Upper lobe of left lung (tissue), 6 donors: ENCODE results near the gene MIAT. TPM values are rescaled to one million over a fixed set of nuclear protein-coding genes. Genes with fewer than 3 reads are reported as not detected.

ENCODE experiments used
- ATAC-seq, 2 donors: fragments of 200-7000 bp; cut with Tn5 transposase; one replicate each; pipeline ENCODE4 v1.9.1; 2022; ENCODE audit warnings: mild to moderate bottlenecking in 2 of 2, moderate library complexity in 2 of 2; ENCODE audit not compliant: low FRiP score in 2 of 2
- DNase-seq, 2 donors: peaks; one replicate each; pipeline ENCODE4 v3.0.0-alpha.2; 2019 to 2020
- H3K27ac ChIP-seq, 4 donors: fragments of 200-600 bp; sonication (generic); one replicate each; pipeline ENCODE4 v1.5.1; 2016 to 2019
- H3K27me3 ChIP-seq, 4 donors: fragments of 200-600 bp; sonication (generic); one replicate each; pipeline ENCODE4 v1.5.1; 2017 to 2019
- H3K36me3 ChIP-seq, 4 donors: fragments of 200-600 bp; sonication (generic); one replicate each; pipeline ENCODE4 v1.5.1; 2016 to 2019
- H3K4me1 ChIP-seq, 4 donors: fragments of 200-600 bp; sonication (generic); one replicate each; pipeline ENCODE4 v1.5.1; 2018 to 2019
- H3K4me3 ChIP-seq, 4 donors: fragments of 200-600 bp; sonication (generic); one replicate each; pipeline ENCODE4 v1.5.1; 2017 to 2019; ENCODE audit warnings: mild to moderate bottlenecking in 2 of 4, moderate library complexity in 1 of 4
- H3K9me3 ChIP-seq, 4 donors: fragments of 200-600 bp; sonication (generic); one replicate each; pipeline ENCODE4 v1.5.1; 2018 to 2019
- EP300 ChIP-seq, 4 donors: sonication (generic); formaldehyde crosslinking; IDR thresholded peaks; one replicate each; pipeline ENCODE4 v1.5.1; 2017; ENCODE audit warnings: antibody characterized with exemption in 4 of 4, control low read depth in 2 of 4
- POLR2A ChIP-seq, 4 donors: fragments of 450-650 bp; IDR thresholded peaks; one replicate each; pipeline ENCODE4 v1.5.1; 2016 to 2017; ENCODE audit warnings: antibody characterized with exemption in 4 of 4, mild to moderate bottlenecking in 2 of 4
- POLR2AphosphoS5 ChIP-seq, 2 donors: sonication (generic); formaldehyde crosslinking; IDR thresholded peaks; one replicate each; pipeline ENCODE4 v1.5.1; 2017; ENCODE audit warnings: antibody characterized with exemption in 2 of 2
- WGBS, 2 donors: methylation state at CpG; one replicate each; pipeline ENCODE4 v1.1.5; 2017 to 2018; 5-methylcytosine and 5-hydroxymethylcytosine counted together
- small RNA-seq, 4 donors: library from RNA; depleted of rRNA; stranded (forward); fragments of <200 nt; gene quantifications; one replicate each; pipeline ENCODE3, GENCODE V24; 2016
- total RNA-seq, 6 donors: library from RNA; depleted of rRNA in 4 of 6; stranded (reverse); fragments of >200 nt in 4 of 6; gene quantifications; one replicate each; pipeline versions ENCODE4 v1.1.0 to v1.2.1, GENCODE V29; 2016 to 2021
- TF ChIP-seq, protein P1 (sequence below), 6 experiments: fragments of 450-650 bp in 4 of 6; fragments of 200-600 bp in 2 of 6; sonication (generic) in 2 of 6; IDR thresholded peaks; one replicate each; pipeline ENCODE4 v1.5.1; 2016 to 2019; ENCODE audit warnings: antibody characterized with exemption in 6 of 6
- donor health status: DM: no; HTN: no; CAD: no; lungs with moderate emphysema.
- donor health status: DM: no; HTN: yes; CAD: no; lungs with severe emphysema.

The MIAT gene
- total RNA-seq, 6 donors from 2014 or later, result 3.0 to 24.1 (median 6.1) TPM

DNA sequence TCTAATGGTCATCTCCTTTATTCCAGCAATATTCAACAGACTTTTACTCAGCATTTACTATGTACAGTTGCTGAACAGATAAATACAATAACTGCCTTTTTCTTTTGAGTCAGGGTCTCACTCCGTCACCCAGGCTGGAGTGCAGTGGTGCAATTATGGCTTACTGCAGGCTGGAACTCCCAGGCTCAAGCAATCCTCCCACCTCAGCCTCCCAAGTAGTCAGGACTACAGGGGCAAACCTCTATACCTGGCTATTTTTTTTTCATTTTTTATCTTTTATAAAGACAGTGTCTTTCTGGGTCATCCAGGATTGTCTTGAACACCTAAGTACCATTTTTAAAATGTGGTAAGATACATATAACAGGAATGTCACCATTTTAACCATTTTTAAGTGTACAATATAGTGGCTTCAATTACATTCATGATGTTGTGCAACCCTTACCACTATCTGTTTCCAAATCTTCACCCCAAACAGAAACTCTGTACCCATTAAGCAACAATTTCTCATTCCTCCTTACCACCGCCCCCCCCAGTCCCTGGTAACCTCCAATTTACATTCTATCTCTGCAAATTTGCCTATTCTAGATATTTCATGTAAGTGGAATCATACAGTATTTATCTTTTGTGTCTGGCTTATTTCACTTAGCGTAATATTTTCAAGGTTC lies 67.8 kb downstream of the MIAT start:
- H3K27ac ChIP-seq, result no peak overlapping the region
- H3K27me3 ChIP-seq, result no peaks in the 10 kb centered on the region
- ATAC-seq (no peak), DNase-seq (no peak)
- no peak overlapping the region for H3K4me3 ChIP-seq
- WGBS, 2 donors, result 84 to 90% methylated on average over 3 of the region's 3 CpGs
- no peaks in the 10 kb centered on the region for H3K9me3 ChIP-seq
- H3K36me3 ChIP-seq, result peaks cover 0 to 16% (median 4%) of the 10 kb centered on the region in 4 donors
- no peaks in the 10 kb centered on the region for H3K4me1 ChIP-seq
- TF ChIP-seq, protein P1, sequence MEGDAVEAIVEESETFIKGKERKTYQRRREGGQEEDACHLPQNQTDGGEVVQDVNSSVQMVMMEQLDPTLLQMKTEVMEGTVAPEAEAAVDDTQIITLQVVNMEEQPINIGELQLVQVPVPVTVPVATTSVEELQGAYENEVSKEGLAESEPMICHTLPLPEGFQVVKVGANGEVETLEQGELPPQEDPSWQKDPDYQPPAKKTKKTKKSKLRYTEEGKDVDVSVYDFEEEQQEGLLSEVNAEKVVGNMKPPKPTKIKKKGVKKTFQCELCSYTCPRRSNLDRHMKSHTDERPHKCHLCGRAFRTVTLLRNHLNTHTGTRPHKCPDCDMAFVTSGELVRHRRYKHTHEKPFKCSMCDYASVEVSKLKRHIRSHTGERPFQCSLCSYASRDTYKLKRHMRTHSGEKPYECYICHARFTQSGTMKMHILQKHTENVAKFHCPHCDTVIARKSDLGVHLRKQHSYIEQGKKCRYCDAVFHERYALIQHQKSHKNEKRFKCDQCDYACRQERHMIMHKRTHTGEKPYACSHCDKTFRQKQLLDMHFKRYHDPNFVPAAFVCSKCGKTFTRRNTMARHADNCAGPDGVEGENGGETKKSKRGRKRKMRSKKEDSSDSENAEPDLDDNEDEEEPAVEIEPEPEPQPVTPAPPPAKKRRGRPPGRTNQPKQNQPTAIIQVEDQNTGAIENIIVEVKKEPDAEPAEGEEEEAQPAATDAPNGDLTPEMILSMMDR (IDR thresholded peaks at IDR 0.05), result no peak
- TF ChIP-seq POLR2AphosphoS5 (IDR thresholded peaks at IDR 0.05) (no peak), POLR2A (IDR thresholded peaks at IDR 0.05) (no peak), EP300 (IDR thresholded peaks at IDR 0.05) (no peak)

Small RNA genes within 50 kb of the gene (small RNA-seq; reads per million reads assigned to genes)
- 0 reads per million in 4 donors for gene RF01874

Other genes starting within 250 kb of the MIAT start
- 1 to 10 TPM in 4 of 6 donors, under 1 TPM in 2; 0.33 to 2.1 (median 1.1) TPM for gene ASPHD2, start 228.3 kb upstream of the MIAT start, total RNA-seq
- gene HPS4, start 173.8 kb upstream of the MIAT start, total RNA-seq, result 10 to 100 TPM; 22.5 to 93.2 (median 34.2) TPM
- gene SRRD, start 173.7 kb upstream of the MIAT start, total RNA-seq, result 10 to 100 TPM in 3 of 6 donors, 1 to 10 TPM in 3; 6.2 to 25.9 (median 11.3) TPM
- 10 to 100 TPM; 26.3 to 37.7 (median 32.6) TPM for gene TFIP11, start 145.1 kb upstream of the MIAT start, total RNA-seq
- 100 to 1,000 TPM in 2 of 6 donors, 10 to 100 TPM in 4; 50.5 to 253 (median 95.8) TPM for gene TPST2, start 67.5 kb upstream of the MIAT start, total RNA-seq
- gene CRYBB1, start 39.6 kb upstream of the MIAT start, total RNA-seq, result under 1 TPM in 2 of 6 donors, not detected in 4; 0.26 to 0.81 TPM
- not detected for gene CRYBA4, start 35.6 kb upstream of the MIAT start, total RNA-seq